DOHH2 (cell line): Measurements from ENCODE around the gene CNPY3.

ENCODE experiments used
- H3F3A ChIP-seq: fragments of 200-600 bp; sonication (generic), shearing (Covaris generic); 2 replicates; pipeline ENCODE4 v1.6.0; 2016; ENCODE audit warnings: antibody characterized with exemption, mild to moderate bottlenecking; ENCODE audit not compliant: control insufficient read depth, insufficient read depth
- H3K27ac ChIP-seq: fragments of 200-600 bp; sonication (generic); 2 replicates; pipeline ENCODE4 v1.5.1; 2014; ENCODE audit warnings: low read depth, mild to moderate bottlenecking, low read length, moderate library complexity
- H3K27me3 ChIP-seq: fragments of 200-600 bp; sonication (generic); 2 replicates; pipeline ENCODE4 v1.6.1; 2014; ENCODE audit warnings: mild to moderate bottlenecking, low read length, mixed read lengths; ENCODE audit not compliant: control insufficient read depth
- H3K36me3 ChIP-seq: fragments of 200-600 bp; sonication (generic); 2 replicates; pipeline ENCODE4 v1.6.1; 2014; ENCODE audit warnings: mild to moderate bottlenecking, low read length, moderate library complexity, mixed read lengths; ENCODE audit not compliant: control insufficient read depth
- H3K4me1 ChIP-seq: fragments of 200-600 bp; sonication (generic); 2 replicates; pipeline ENCODE4 v1.6.1; 2014; ENCODE audit warnings: mild to moderate bottlenecking, low read length, mixed read lengths; ENCODE audit not compliant: control insufficient read depth
- H3K4me2 ChIP-seq: fragments of 200-600 bp; sonication (generic); 2 replicates; pipeline ENCODE4 v1.6.0; 2014; ENCODE audit warnings: mild to moderate bottlenecking, low read length, moderate library complexity
- H3K4me3 ChIP-seq: fragments of 200-600 bp; sonication (generic); 2 replicates; pipeline ENCODE4 v1.5.1; 2014; ENCODE audit warnings: mild to moderate bottlenecking, low read length, mixed read lengths
- H3K79me2 ChIP-seq: fragments of 200-600 bp; sonication (generic); 2 replicates; pipeline ENCODE4 v1.6.1; 2014; ENCODE audit warnings: mild to moderate bottlenecking, low read length, mixed read lengths; ENCODE audit not compliant: control insufficient read depth
- H3K9me2 ChIP-seq: fragments of 200-600 bp; sonication (generic); replicated peaks from 2 replicates; pipeline ENCODE4 v1.6.1; 2014; ENCODE audit warnings: mild to moderate bottlenecking, low read length, mixed read lengths; ENCODE audit not compliant: control insufficient read depth
- H3K9me3 ChIP-seq: fragments of 200-600 bp; sonication (generic); 2 replicates; pipeline ENCODE4 v1.6.1; 2014; ENCODE audit warnings: antibody characterized with exemption, low read length, mixed read lengths; ENCODE audit not compliant: control insufficient read depth, insufficient read depth
- H4K20me1 ChIP-seq: fragments of 200-600 bp; sonication (generic); 2 replicates; pipeline ENCODE4 v1.6.0; 2014; ENCODE audit warnings: low read depth, mild to moderate bottlenecking, antibody characterized with exemption, low read length, moderate library complexity; ENCODE audit not compliant: control insufficient read depth, insufficient read depth
- EZH2phosphoT487 ChIP-seq: fragments of 200-600 bp; sonication (generic); IDR thresholded peaks from 2 replicates; pipeline ENCODE4 v1.6.1; 2017; ENCODE audit warnings: borderline replicate concordance, mild to moderate bottlenecking, antibody characterized with exemption, low read length, moderate library complexity, mixed read lengths
- TF ChIP-seq, protein P1 (sequence below): fragments of 200-600 bp; sonication (generic); IDR thresholded peaks from one replicate; pipeline ENCODE4 v1.5.1; 2014; ENCODE audit warnings: antibody characterized with exemption, mild to moderate bottlenecking, low read depth, low read length; ENCODE audit not compliant: poor library complexity, severe bottlenecking

The CNPY3 gene

DNA sequence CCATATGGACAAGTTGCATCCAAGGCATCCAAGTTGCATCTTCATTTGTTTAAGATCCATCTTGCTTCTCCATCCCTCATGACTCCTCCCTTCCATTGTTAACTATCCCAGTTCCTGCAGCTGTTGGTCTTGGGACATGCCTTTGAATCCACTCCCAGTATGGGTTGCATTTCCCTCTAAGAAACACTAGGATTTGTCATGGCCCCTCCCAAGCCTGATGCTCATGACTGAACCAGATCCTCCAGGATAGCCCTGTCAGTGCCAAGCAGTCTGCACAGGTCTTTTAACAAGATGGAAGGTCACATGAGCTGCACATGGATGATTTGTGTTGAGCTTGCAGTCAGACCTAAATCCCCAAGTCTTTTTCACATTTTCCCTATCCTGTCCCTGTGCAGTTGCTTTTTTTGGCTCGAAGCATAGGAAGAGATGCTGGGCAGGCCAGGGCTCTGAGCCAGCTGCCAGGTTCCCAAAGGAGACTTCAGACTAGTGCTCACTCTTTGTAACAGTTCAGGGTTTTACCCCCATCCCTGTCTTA is 59.3 kb downstream of the CNPY3 start:
- peaks cover 23% of the 10 kb centered on the region for H3K36me3 ChIP-seq
- no peak overlapping the region for H3K4me2 ChIP-seq
- no peaks in the 10 kb centered on the region for H3K9me3 ChIP-seq
- peaks cover 29% of the 10 kb centered on the region for H3K79me2 ChIP-seq
- no peak overlapping the region for H3K4me3 ChIP-seq
- H3F3A ChIP-seq = no peaks in the 10 kb centered on the region
- no peaks in the 10 kb centered on the region for H3K9me2 ChIP-seq
- TF ChIP-seq, protein P1, sequence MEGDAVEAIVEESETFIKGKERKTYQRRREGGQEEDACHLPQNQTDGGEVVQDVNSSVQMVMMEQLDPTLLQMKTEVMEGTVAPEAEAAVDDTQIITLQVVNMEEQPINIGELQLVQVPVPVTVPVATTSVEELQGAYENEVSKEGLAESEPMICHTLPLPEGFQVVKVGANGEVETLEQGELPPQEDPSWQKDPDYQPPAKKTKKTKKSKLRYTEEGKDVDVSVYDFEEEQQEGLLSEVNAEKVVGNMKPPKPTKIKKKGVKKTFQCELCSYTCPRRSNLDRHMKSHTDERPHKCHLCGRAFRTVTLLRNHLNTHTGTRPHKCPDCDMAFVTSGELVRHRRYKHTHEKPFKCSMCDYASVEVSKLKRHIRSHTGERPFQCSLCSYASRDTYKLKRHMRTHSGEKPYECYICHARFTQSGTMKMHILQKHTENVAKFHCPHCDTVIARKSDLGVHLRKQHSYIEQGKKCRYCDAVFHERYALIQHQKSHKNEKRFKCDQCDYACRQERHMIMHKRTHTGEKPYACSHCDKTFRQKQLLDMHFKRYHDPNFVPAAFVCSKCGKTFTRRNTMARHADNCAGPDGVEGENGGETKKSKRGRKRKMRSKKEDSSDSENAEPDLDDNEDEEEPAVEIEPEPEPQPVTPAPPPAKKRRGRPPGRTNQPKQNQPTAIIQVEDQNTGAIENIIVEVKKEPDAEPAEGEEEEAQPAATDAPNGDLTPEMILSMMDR = no peak
- TF ChIP-seq EZH2phosphoT487 = no peak
- H3K4me1 ChIP-seq = peaks cover 16% of the 10 kb centered on the region
- no peaks in the 10 kb centered on the region for H4K20me1 ChIP-seq
- H3K27ac ChIP-seq = no peak overlapping the region
- no peaks in the 10 kb centered on the region for H3K27me3 ChIP-seq
